Measurements from ENCODE around the gene CCDC78.
"Not testable (repeated sequence)": the region's sequence is repeated elsewhere in the genome, so short reads cannot be mapped to it uniquely, and the experiment has no call there.

CCDC78 gene

GRCh38 chr16:715477-716199, 10.6 kb downstream of the CCDC78 start:
- Mint-ChIP-seq H3K36me3 (no peaks in the 10 kb centered on the region), H3K9me3 (ENCODE audit: low read depth) (no peaks in the 10 kb centered on the region), H3K27me3 (peaks cover 3% of the 10 kb centered on the region), H3K4me3 (peak overlapping the region; percentile 78), H3K4me1 (ENCODE audit: low read depth) (peaks cover 20% of the 10 kb centered on the region), H3K27ac (no peak overlapping the region)

- H3K36me3 Mint-ChIP-seq = no peaks in the 10 kb centered on the region
- H3K9me3 Mint-ChIP-seq (ENCODE audit: low read depth) = no peaks in the 10 kb centered on the region
- peaks cover 3% of the 10 kb centered on the region for H3K27me3 Mint-ChIP-seq
- H3K4me3 Mint-ChIP-seq = peak within 1 kb of the TSS; percentile 78
- peaks cover 16% of the 10 kb centered on the region for H3K4me1 Mint-ChIP-seq (ENCODE audit: low read depth)
- H3K27ac Mint-ChIP-seq = no peak within 1 kb of the TSS
Measured at GRCh38 chr16:714558-715476, 11.4 kb downstream of the CCDC78 start, which contains the start of gene METRN. TSS of gene METRN (plus strand) at chr16:715118. CDS start at chr16:715290, 172 bp downstream.

GRCh38 chr16:714079-714478, 12.2 kb downstream of the CCDC78 start:
- H3K4me1 Mint-ChIP-seq (ENCODE audit: low read depth) = peaks cover 10% of the 10 kb centered on the region
- H3K27me3 Mint-ChIP-seq = peaks cover 3% of the 10 kb centered on the region
- H3K4me3 Mint-ChIP-seq = peak overlapping the region; percentile 3
- no peak overlapping the region for H3K27ac Mint-ChIP-seq
- H3K36me3 Mint-ChIP-seq = no peaks in the 10 kb centered on the region
- no peaks in the 10 kb centered on the region for H3K9me3 Mint-ChIP-seq (ENCODE audit: low read depth)

- H3K4me1 Mint-ChIP-seq (ENCODE audit: low read depth); H3K4me3 Mint-ChIP-seq; H3K27ac Mint-ChIP-seq; H3K36me3 Mint-ChIP-seq; H3K9me3 Mint-ChIP-seq (ENCODE audit: low read depth): not testable (repeated sequence)
- H3K27me3 Mint-ChIP-seq = peaks cover 13% of the 10 kb centered on the region
Measured at GRCh38 chr16:712740-713250, 13.4 kb downstream of the CCDC78 start.

- Mint-ChIP-seq H3K36me3 (no peaks in the 10 kb centered on the region), H3K9me3 (ENCODE audit: low read depth) (no peaks in the 10 kb centered on the region), H3K4me3 (no peak overlapping the region), H3K4me1 (ENCODE audit: low read depth) (peaks cover 7% of the 10 kb centered on the region), H3K27ac (no peak overlapping the region), H3K27me3 (peaks cover 15% of the 10 kb centered on the region)
Measured at GRCh38 chr16:711548-712320, 14.5 kb downstream of the CCDC78 start.

GRCh38 chr16:711084-711483, 15.2 kb downstream of the CCDC78 start:
- Mint-ChIP-seq H3K4me1 (ENCODE audit: low read depth) (peaks cover 8% of the 10 kb centered on the region), H3K9me3 (ENCODE audit: low read depth) (no peaks in the 10 kb centered on the region), H3K27ac (no peak overlapping the region), H3K36me3 (no peaks in the 10 kb centered on the region), H3K4me3 (no peak overlapping the region), H3K27me3 (peaks cover 15% of the 10 kb centered on the region)

GRCh38 chr16:710500-711075, 15.7 kb downstream of the CCDC78 start:
- Mint-ChIP-seq H3K4me1 (ENCODE audit: low read depth) (peaks cover 6% of the 10 kb centered on the region), H3K4me3 (no peak overlapping the region), H3K9me3 (ENCODE audit: low read depth) (no peaks in the 10 kb centered on the region), H3K27ac (no peak overlapping the region), H3K27me3 (peaks cover 15% of the 10 kb centered on the region), H3K36me3 (no peaks in the 10 kb centered on the region)

GRCh38 chr16:709566-710499, 16.4 kb downstream of the CCDC78 start:
- H3K4me3 Mint-ChIP-seq = no peak overlapping the region
- peaks cover 6% of the 10 kb centered on the region for H3K4me1 Mint-ChIP-seq (ENCODE audit: low read depth)
- peaks cover 15% of the 10 kb centered on the region for H3K27me3 Mint-ChIP-seq
- H3K36me3 Mint-ChIP-seq = no peaks in the 10 kb centered on the region
- no peaks in the 10 kb centered on the region for H3K9me3 Mint-ChIP-seq (ENCODE audit: low read depth)
- H3K27ac Mint-ChIP-seq = no peak overlapping the region

GRCh38 chr16:708959-709358, 17.3 kb downstream of the CCDC78 start:
- H3K27me3 Mint-ChIP-seq = peaks cover 15% of the 10 kb centered on the region
- no peaks in the 10 kb centered on the region for H3K36me3 Mint-ChIP-seq
- H3K4me1 Mint-ChIP-seq (ENCODE audit: low read depth) = peaks cover 6% of the 10 kb centered on the region
- no peak overlapping the region for H3K4me3 Mint-ChIP-seq
- no peak overlapping the region for H3K27ac Mint-ChIP-seq
- no peaks in the 10 kb centered on the region for H3K9me3 Mint-ChIP-seq (ENCODE audit: low read depth)

GRCh38 chr16:708019-708418, 18.2 kb downstream of the CCDC78 start:
- H3K27me3 Mint-ChIP-seq = peaks cover 15% of the 10 kb centered on the region
- H3K36me3 Mint-ChIP-seq = no peaks in the 10 kb centered on the region
- H3K4me1 Mint-ChIP-seq (ENCODE audit: low read depth) = peaks cover 6% of the 10 kb centered on the region
- no peak overlapping the region for H3K4me3 Mint-ChIP-seq
- H3K27ac Mint-ChIP-seq = no peak overlapping the region
- H3K9me3 Mint-ChIP-seq (ENCODE audit: low read depth) = no peaks in the 10 kb centered on the region

GRCh38 chr16:707062-707538, 19.1 kb downstream of the CCDC78 start:
- Mint-ChIP-seq H3K27me3 (peaks cover 14% of the 10 kb centered on the region), H3K4me3 (no peak overlapping the region), H3K36me3 (no peaks in the 10 kb centered on the region), H3K4me1 (ENCODE audit: low read depth) (peaks cover 6% of the 10 kb centered on the region), H3K9me3 (ENCODE audit: low read depth) (no peaks in the 10 kb centered on the region), H3K27ac (no peak overlapping the region)

GRCh38 chr16:706189-707061, 19.8 kb downstream of the CCDC78 start:
- H3K9me3 Mint-ChIP-seq (ENCODE audit: low read depth) = no peaks in the 10 kb centered on the region
- H3K4me1 Mint-ChIP-seq (ENCODE audit: low read depth) = peaks cover 6% of the 10 kb centered on the region
- H3K27ac Mint-ChIP-seq = no peak overlapping the region
- H3K27me3 Mint-ChIP-seq = peaks cover 14% of the 10 kb centered on the region
- H3K36me3 Mint-ChIP-seq = no peaks in the 10 kb centered on the region
- peak overlapping the region; percentile 30 for H3K4me3 Mint-ChIP-seq

Measured in activated naive CD8-positive, alpha-beta T cell (primary cell).